ENCODE measurements around the gene JMJD7. TPM values are rescaled to one million over a fixed set of nuclear protein-coding genes. Genes with fewer than 3 reads are reported as not detected.

The JMJD7 gene
- total and polyA plus RNA-seq, 8 donors: 6.5 to 16.8 (median 10.5) TPM

DNA sequence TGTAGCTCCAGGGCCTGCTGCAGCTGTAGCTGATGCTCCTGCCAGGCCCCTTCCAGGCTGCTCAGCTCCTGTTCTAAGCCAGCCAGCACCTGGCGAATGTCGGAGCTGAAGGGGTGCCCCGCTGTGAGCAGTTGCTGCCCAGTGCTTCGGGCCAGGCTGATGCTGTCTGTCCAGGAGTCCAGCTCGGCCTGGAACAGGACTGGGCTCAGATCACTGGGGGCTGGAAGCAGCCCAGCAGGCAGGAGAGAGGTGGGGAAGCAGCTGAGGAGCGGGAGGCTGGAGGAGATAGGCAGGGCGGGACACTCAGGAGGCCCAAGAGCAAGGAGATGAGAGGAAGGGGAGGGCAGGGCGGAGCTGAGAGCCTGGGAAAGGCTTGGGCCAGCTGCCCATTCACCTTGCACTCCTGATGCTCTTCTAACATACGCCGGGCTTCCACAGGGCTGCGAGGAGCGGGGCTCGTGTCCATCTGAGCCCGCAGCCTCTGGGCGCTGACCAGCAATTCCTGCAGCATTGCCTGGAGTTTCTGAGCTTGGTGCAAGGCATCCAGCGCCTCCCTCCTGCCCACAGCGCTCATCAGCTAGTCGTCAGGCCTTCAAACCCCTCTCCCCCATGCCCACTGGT is 34.0 kb downstream of the JMJD7 start:
- no peaks in the 10 kb centered on the region for H3K4me1 ChIP-seq
- DNase-seq: no peak

DNA sequence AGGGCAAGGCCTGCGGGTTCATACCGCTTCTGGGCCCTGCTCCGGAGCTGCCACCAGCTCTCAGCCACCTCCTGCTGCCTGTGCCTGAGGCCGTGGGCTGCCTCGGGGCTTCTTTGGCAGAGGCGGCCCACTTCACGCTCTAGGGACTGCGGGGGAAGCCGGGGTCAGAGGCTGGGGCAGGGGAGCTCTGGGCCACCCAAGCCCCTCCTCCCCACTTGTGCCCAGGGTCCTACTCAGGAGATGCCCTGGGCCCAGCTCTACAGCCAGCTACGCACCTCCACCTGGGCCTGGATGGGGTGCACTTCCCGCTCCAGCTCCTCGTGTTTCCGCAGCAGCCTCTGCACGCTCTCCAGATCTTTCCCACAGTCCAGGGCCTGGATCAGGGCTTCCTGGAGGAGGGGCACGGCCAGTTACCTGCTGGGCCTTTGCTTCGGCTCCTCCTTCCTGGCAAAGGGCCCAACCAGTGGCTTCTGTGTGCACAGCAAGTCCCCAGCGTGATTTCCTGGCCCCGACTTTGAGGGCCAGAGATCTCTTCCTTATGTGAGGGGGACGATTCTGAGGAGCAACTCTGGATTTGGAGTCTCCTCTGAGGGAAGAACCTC is 34.7 kb downstream of the JMJD7 start:
- DNase-seq: peak in 2 of 6 donors; percentile 54 to 61
- Histone ChIP-seq H3K9me3 (no peaks in the 10 kb centered on the region), H3K27ac (no peak overlapping the region), H3K36me3 (no peaks in the 10 kb centered on the region), H3K27me3 (no peaks in the 10 kb centered on the region), H3K4me3 (no peak overlapping the region), H3K4me1 (no peaks in the 10 kb centered on the region)
- FAIRE-seq: no peak
- ATAC-seq: peak in 3 of 4 donors; percentile 13 to 63 (median 46)
- intact Hi-C loops (cut with DNase I): no loop called here
- TF ChIP-seq, protein P1, sequence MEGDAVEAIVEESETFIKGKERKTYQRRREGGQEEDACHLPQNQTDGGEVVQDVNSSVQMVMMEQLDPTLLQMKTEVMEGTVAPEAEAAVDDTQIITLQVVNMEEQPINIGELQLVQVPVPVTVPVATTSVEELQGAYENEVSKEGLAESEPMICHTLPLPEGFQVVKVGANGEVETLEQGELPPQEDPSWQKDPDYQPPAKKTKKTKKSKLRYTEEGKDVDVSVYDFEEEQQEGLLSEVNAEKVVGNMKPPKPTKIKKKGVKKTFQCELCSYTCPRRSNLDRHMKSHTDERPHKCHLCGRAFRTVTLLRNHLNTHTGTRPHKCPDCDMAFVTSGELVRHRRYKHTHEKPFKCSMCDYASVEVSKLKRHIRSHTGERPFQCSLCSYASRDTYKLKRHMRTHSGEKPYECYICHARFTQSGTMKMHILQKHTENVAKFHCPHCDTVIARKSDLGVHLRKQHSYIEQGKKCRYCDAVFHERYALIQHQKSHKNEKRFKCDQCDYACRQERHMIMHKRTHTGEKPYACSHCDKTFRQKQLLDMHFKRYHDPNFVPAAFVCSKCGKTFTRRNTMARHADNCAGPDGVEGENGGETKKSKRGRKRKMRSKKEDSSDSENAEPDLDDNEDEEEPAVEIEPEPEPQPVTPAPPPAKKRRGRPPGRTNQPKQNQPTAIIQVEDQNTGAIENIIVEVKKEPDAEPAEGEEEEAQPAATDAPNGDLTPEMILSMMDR (IDR thresholded peaks at IDR 0.05): no peak
- WGBS, 2 donors: 76 to 78% methylated on average over 16 to 19 of the region's 19 CpGs

More for the DNA sequence above, 34.0 kb downstream of the JMJD7 start:
- no peak overlapping the region for H3K27ac ChIP-seq
- no peak for ATAC-seq
- TF ChIP-seq, protein P1 (IDR thresholded peaks at IDR 0.05): no peak
- 92% methylated on average over 18 of the region's 18 CpGs for WGBS, 2 donors
- intact Hi-C loops (cut with DNase I): no loop called here
- no peaks in the 10 kb centered on the region for H3K36me3 ChIP-seq
- no peaks in the 10 kb centered on the region for H3K9me3 ChIP-seq
- no peaks in the 10 kb centered on the region for H3K27me3 ChIP-seq
- FAIRE-seq: no peak
- no peak overlapping the region for H3K4me3 ChIP-seq

DNA sequence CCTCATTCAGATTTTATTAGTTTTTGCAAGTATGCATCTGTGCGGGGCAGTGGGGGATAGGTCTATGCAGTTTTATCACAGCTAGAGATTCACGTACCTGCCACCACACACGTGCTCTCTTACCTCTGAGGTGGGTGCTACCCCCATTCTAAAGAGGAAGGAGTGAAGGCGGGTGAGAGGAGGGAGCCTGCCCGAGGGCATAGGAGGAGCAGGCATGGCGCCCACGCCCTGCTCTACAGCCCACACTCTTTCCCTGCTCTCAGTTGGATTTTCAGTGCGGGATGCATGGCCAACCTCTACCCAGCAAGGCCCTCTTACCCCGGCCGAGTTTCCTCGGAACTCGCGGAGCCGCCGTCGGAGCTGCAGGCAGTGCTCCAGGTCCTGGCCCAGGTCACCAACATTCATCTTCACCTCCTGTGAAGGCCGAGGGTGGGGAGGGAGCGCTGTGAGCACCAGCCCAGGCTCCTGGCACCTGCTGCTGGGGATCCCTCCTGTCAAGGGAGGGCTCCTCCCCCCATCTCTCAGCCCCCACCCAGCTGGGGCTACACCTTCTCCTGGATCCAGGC is 37.7 kb downstream of the JMJD7 start:
- FAIRE-seq: no peak
- 83 to 87% methylated on average over 18 of the region's 18 CpGs for WGBS, 2 donors
- DNase-seq: peak in 1 of 6 donors; percentile 48

DNA sequence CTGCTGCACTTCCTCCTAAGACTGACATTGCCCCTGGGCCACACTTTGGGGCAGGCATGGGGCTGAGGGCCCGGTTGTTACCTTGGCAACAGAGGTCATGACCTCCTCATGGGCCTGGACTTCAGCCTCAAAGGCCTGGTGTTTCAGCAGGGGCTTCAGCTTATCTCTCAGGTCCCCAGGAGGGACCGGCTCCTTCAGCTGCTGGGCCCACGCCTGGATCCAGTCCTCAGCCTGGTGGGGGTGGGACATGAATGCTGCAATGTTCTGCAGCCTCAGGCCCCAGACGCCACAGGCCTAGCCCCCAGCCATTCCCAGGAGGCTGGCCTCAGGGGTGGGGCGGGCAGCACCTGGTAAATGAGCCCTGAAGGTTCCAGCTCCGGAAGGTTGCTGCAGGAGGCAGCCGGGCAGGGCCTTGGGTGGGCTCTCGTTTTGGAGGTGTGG is 38.4 kb downstream of the JMJD7 start:
- TF ChIP-seq, protein P1 (IDR thresholded peaks at IDR 0.05): no peak
- DNase-seq: peak in 1 of 6 donors; percentile 51
- Histone ChIP-seq H3K36me3 (no peaks in the 10 kb centered on the region), H3K9me3 (no peaks in the 10 kb centered on the region), H3K4me1 (no peaks in the 10 kb centered on the region), H3K27ac (no peak overlapping the region), H3K27me3 (no peaks in the 10 kb centered on the region), H3K4me3 (no peak overlapping the region)
- intact Hi-C loops (cut with DNase I): loop anchor here in 1 of 3 donors (5.0 kb wide), 1 partner anchor 34 kb away; no protein-coding TSS in a partner anchor
- WGBS, 2 donors: 84 to 91% methylated on average over 8 of the region's 8 CpGs
- no peak for FAIRE-seq
- no peak for ATAC-seq

More for the DNA sequence above, 37.7 kb downstream of the JMJD7 start:
- Histone ChIP-seq H3K9me3 (no peaks in the 10 kb centered on the region), H3K36me3 (no peaks in the 10 kb centered on the region), H3K27ac (no peak overlapping the region), H3K4me3 (no peak overlapping the region), H3K4me1 (no peaks in the 10 kb centered on the region), H3K27me3 (no peaks in the 10 kb centered on the region)
- intact Hi-C loops (cut with DNase I): loop anchor here in 1 of 3 donors (5.0 kb wide), 1 partner anchor 33 kb away; no protein-coding TSS in a partner anchor
- no peak for ATAC-seq
- TF ChIP-seq, protein P1 (IDR thresholded peaks at IDR 0.05): no peak

Data from pancreas (tissue), 10 donors.